Mesangial cell (primary cell): ENCODE data around the gene CIP2A. TPM values are rescaled to one million over a fixed set of nuclear protein-coding genes. Genes with fewer than 3 reads are reported as not detected.

ENCODE experiments used
- total RNA-seq: library from RNA; depleted of rRNA; stranded (reverse); fragments of >200 nt; gene quantifications from 2 replicates; pipeline ENCODE4 v1.2.3, GENCODE V29; 2015

The CIP2A gene
- 3.7 and 35.0 TPM in 2 replicates for total RNA-seq

DNA sequence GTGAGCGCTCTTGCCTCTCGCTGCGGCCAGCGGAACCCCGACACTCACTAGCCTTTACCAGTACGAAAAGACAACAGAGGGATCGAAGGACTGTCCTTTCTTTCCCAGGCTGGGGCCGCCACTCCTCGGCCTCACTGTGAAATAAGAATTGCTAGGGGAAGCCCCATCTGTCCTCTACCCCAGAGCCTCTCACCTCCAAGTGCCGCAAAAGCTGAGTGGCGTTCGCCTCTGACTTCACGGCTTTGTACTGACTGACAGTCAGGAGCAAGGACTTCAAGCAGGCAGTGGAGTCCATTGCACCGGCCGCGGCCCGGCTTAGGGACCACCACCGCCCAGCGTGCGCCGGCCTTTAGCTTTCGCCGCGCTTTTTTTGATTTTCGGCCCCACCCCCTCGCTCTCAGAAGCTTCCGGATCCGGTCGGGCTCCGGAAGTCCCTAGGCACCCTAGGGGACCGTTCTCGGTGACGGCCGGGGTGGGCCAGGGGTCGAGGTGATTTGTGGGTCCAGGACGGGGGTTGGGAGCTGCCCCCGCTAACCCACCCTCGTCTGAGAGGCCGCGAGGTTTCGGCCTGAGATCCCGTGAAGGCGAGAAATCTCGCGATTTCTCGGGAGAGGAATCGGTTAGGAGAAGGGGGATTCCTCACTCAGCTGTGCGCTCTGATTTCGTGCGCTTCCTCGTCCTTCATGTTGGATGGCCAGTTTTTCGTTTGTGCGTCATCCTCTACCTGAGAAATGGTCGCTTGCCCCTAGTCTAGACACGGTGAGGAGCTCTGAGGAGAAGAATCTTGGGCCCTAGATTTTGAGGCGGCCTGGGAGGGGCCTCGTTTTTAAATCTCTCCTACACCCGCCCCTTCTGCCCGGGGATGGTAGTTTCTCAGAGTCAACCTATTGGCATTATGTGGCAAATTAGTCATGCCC is at the start of gene CIP2A, which contains the start of gene DZIP3:
TSS of gene CIP2A (minus strand) at position 358 of the 917 bp plus-strand sequence. CDS start at position 295, 63 bp downstream.
TSS of gene DZIP3 (plus strand) at position 642 of the 917 bp plus-strand sequence. CDS start 15,685 bp downstream, outside the sequence.

GRCh38 chr3:108510496-108510895 is 78.7 kb downstream of the CIP2A start, which contains the start of gene MYH15:
TSS of gene MYH15 (minus strand) at chr3:108510596. CDS start at chr3:108510530, 66 bp downstream.

Other genes starting within 250 kb of the CIP2A start
- under 0.01 TPM in 2 replicates for gene MYH15, start 78.8 kb downstream of the CIP2A start, total RNA-seq
- gene DZIP3, start 284 bp upstream of the CIP2A start, total RNA-seq, result 4.4 and 7.9 TPM in 2 replicates
- gene RETNLB, start 168.0 kb upstream of the CIP2A start, total RNA-seq, result not detected in 2 replicates
- gene TRAT1, start 233.3 kb upstream of the CIP2A start, total RNA-seq, result not detected in 2 replicates